ENCODE data around the gene ETFB.

- TF ChIP-seq ATF3 (IDR thresholded peaks at IDR 0.05), result no peak
- TF ChIP-seq, protein P1, sequence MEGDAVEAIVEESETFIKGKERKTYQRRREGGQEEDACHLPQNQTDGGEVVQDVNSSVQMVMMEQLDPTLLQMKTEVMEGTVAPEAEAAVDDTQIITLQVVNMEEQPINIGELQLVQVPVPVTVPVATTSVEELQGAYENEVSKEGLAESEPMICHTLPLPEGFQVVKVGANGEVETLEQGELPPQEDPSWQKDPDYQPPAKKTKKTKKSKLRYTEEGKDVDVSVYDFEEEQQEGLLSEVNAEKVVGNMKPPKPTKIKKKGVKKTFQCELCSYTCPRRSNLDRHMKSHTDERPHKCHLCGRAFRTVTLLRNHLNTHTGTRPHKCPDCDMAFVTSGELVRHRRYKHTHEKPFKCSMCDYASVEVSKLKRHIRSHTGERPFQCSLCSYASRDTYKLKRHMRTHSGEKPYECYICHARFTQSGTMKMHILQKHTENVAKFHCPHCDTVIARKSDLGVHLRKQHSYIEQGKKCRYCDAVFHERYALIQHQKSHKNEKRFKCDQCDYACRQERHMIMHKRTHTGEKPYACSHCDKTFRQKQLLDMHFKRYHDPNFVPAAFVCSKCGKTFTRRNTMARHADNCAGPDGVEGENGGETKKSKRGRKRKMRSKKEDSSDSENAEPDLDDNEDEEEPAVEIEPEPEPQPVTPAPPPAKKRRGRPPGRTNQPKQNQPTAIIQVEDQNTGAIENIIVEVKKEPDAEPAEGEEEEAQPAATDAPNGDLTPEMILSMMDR (IDR thresholded peaks at IDR 0.05; ENCODE audit: low read depth, low read length, missing input control), result no peak
- no peak for TF ChIP-seq TAF1 (conservative IDR thresholded peaks at IDR 0.05)
- TF ChIP-seq, protein P2, sequence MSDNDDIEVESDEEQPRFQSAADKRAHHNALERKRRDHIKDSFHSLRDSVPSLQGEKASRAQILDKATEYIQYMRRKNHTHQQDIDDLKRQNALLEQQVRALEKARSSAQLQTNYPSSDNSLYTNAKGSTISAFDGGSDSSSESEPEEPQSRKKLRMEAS (IDR thresholded peaks at IDR 0.05), result no peak
- no peak for TF ChIP-seq REST (IDR thresholded peaks at IDR 0.05)
- no peak for TF ChIP-seq RAD21 (IDR thresholded peaks at IDR 0.05)
- no peak for TF ChIP-seq GABPA (IDR thresholded peaks at IDR 0.05 in 1 of 2, conservative IDR thresholded peaks at IDR 0.05 in 1 of 2)
- TF ChIP-seq SP1 (IDR thresholded peaks at IDR 0.05), result no peak
- TF ChIP-seq FOXA1 (IDR thresholded peaks at IDR 0.05), result no peak
These were observed 49.5 kb downstream of the ETFB start for GRCh38 chr19:51316688-51317087.

Data from liver (tissue), 3 donors.